Stomach (tissue), 9 donors: ENCODE data around the gene TMEM198. TPM values are rescaled to one million over a fixed set of nuclear protein-coding genes. Genes with fewer than 3 reads are reported as not detected.
A peak's percentile ranks its signal among the peaks of the same experiment; 100 is the strongest.

Experiments
- DNase-seq, 2 donors: peaks; one replicate each; pipeline versions ENCODE4 v3.0.0 to v3.0.0-alpha.2; 2013 to 2019
- H3K27ac ChIP-seq, 5 donors: fragments of 200-600 bp in 4 of 5; sonication (generic) in 4 of 5; one replicate each; pipeline ENCODE4 v1.5.1; 2013 to 2019; ENCODE audit warnings: mild to moderate bottlenecking in 1 of 5, moderate library complexity in 1 of 5
- H3K27me3 ChIP-seq, 3 donors: fragments of 200-600 bp; sonication (generic); one replicate each; pipeline ENCODE4 v1.5.1; 2017 to 2019; ENCODE audit warnings: mixed run types in 1 of 3
- H3K36me3 ChIP-seq, 4 donors: fragments of 200-600 bp; sonication (generic); 1 replicate in 3 of 4; 2 replicates in 1 of 4; pipeline ENCODE4 v1.5.1; 2016 to 2019
- H3K4me1 ChIP-seq, 4 donors: fragments of 200-600 bp; sonication (generic); one replicate each; pipeline ENCODE4 v1.5.1; 2016 to 2019
- H3K4me3 ChIP-seq, 4 donors: fragments of 200-600 bp; sonication (generic) in 3 of 4; one replicate each; pipeline ENCODE4 v1.5.1; 2016 to 2019; ENCODE audit warnings: mild to moderate bottlenecking in 1 of 4
- H3K9me3 ChIP-seq, 4 donors: fragments of 200-600 bp; sonication (generic); one replicate each; pipeline ENCODE4 v1.5.1; 2016 to 2019
- EP300 ChIP-seq: sonication (generic); formaldehyde crosslinking; IDR thresholded peaks from one replicate; pipeline ENCODE4 v1.6.1; 2017; ENCODE audit warnings: antibody characterized with exemption
- POLR2A ChIP-seq, 4 donors: fragments of 450-650 bp; IDR thresholded peaks; one replicate each; pipeline ENCODE4 v1.6.1; 2016; ENCODE audit warnings: antibody characterized with exemption in 4 of 4, control low read depth in 2 of 4, mild to moderate bottlenecking in 1 of 4, moderate library complexity in 1 of 4
- POLR2AphosphoS5 ChIP-seq, 3 donors: sonication (generic); formaldehyde crosslinking; IDR thresholded peaks; one replicate each; pipeline ENCODE4 v1.6.1; 2016; ENCODE audit warnings: antibody characterized with exemption in 3 of 3
- WGBS, 5 donors: extraction: QIAGEN DNeasy Blood & Tissue Kit in 3 of 5; methylation state at CpG; one replicate each; pipeline versions ENCODE4 v1.1.5 to v1.1.7; 2013 to 2018; 5-methylcytosine and 5-hydroxymethylcytosine counted together
- intact Hi-C: fragments of 100-400 bp; cut with DNase I; formaldehyde crosslinking; loops from one replicate; pipeline ENCODE4 v1.15.1; 2023; ENCODE audit warnings: low total_unique reads
- polyA plus RNA-seq, 3 donors: library from polyadenylated mRNA; stranded (reverse); fragments of 200-250 nt; gene quantifications; one replicate each; pipeline ENCODE4 v1.2.3, GENCODE V29; 2013
- total RNA-seq, 5 donors: library from RNA; depleted of rRNA; stranded (reverse); fragments of >200 nt; gene quantifications; one replicate each; pipeline versions ENCODE4 v1.1.0 to v1.2.3, GENCODE V29; 2014 to 2016
- TF ChIP-seq, protein P1 (sequence below), 7 experiments: fragments of 450-650 bp in 4 of 7; fragments of 200-600 bp in 3 of 7; sonication (generic) in 3 of 7; IDR thresholded peaks; one replicate each; pipeline ENCODE4 v1.5.1; 2016 to 2019; ENCODE audit warnings: antibody characterized with exemption in 7 of 7, control low read depth in 2 of 7, mild to moderate bottlenecking in 1 of 7
- donor health status: healthy with polysubstance abuse.
- donor health status: Bipolar disorder and iron deficiency.
- donor health status: healthy.

Gene TMEM198
- total and polyA plus RNA-seq, 8 donors, result 0.92 to 7.5 (median 2.4) TPM; not detected in 2

DNA sequence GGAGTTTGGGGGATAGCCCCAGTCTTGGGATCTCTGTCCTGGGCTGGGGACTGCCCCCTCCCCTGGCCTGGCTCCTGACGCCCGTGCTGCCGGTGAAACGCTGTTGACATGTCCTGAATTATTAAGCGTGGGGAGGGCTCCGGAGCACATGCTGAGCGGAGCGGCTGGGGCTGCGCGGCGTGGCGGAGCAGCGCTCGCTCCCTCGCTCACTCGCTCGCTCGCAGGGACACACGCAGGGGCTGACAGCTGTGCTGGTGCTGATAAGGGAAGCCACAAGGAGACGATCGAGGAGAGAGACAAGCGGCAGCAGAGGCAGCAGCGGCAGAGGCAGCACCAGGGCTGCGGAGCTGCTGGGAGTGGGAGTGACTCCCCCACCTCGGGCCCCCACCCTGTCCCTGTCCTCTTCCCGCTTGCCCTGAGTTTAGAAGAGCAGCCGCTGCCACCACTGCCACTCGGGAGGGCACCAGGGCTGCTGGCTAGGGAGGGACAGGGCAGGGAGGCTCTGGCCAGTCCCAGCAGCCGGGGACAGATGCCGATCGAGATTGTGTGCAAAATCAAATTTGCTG lies 29.5 kb upstream of the TMEM198 start, which contains the start of gene ASIC4:
Gene ASIC4, plus strand, starts transcription at position 287 of the 566 bp plus-strand sequence. Its CDS starts 243 bp downstream, at position 530.
- H3K27me3 ChIP-seq, result peaks cover 0 to 94% (median 78%) of the 10 kb centered on the region in 3 donors
- no peaks in the 10 kb centered on the region for H3K36me3 ChIP-seq
- TF ChIP-seq POLR2AphosphoS5 (IDR thresholded peaks at IDR 0.05), result no peak
- TF ChIP-seq POLR2A (IDR thresholded peaks at IDR 0.05), result no peak
- TF ChIP-seq, protein P1, sequence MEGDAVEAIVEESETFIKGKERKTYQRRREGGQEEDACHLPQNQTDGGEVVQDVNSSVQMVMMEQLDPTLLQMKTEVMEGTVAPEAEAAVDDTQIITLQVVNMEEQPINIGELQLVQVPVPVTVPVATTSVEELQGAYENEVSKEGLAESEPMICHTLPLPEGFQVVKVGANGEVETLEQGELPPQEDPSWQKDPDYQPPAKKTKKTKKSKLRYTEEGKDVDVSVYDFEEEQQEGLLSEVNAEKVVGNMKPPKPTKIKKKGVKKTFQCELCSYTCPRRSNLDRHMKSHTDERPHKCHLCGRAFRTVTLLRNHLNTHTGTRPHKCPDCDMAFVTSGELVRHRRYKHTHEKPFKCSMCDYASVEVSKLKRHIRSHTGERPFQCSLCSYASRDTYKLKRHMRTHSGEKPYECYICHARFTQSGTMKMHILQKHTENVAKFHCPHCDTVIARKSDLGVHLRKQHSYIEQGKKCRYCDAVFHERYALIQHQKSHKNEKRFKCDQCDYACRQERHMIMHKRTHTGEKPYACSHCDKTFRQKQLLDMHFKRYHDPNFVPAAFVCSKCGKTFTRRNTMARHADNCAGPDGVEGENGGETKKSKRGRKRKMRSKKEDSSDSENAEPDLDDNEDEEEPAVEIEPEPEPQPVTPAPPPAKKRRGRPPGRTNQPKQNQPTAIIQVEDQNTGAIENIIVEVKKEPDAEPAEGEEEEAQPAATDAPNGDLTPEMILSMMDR (IDR thresholded peaks at IDR 0.05), result no peak
- TF ChIP-seq EP300, result no peak
- no peak within 1 kb of the TSS for H3K4me3 ChIP-seq
- H3K9me3 ChIP-seq, result no peaks in the 10 kb centered on the region
- peaks cover 10 to 33% (median 26%) of the 10 kb centered on the region in 4 donors for H3K4me1 ChIP-seq
- WGBS, 5 donors, result 4 to 16% (median 6%) methylated on average over 13 to 31 of the region's 31 CpGs
- H3K27ac ChIP-seq, result no peak within 1 kb of the TSS
- intact Hi-C loops, result no loop called here
- DNase-seq, result peak in 1 of 2 donors; percentile 68

DNA sequence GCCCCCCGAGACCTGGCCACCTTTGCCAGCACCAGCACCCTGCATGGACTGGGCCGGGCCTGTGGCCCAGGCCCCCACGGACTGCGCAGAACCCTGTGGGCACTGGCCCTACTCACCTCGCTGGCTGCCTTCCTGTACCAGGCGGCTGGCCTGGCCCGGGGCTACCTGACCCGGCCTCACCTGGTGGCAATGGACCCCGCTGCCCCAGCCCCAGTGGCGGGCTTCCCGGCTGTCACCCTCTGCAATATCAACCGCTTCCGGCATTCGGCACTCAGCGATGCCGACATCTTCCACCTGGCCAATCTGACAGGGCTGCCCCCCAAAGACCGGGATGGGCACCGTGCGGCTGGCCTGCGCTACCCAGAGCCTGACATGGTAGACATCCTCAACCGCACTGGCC lies 29.0 kb upstream of the TMEM198 start:
- peaks cover 0 to 94% (median 78%) of the 10 kb centered on the region in 3 donors for H3K27me3 ChIP-seq
- peaks cover 5 to 28% (median 21%) of the 10 kb centered on the region in 4 donors for H3K4me1 ChIP-seq
- 81 to 87% (median 85%) methylated on average over 12 to 21 of the region's 21 CpGs for WGBS, 5 donors
- intact Hi-C loops, result no loop called here
- no peaks in the 10 kb centered on the region for H3K36me3 ChIP-seq
- H3K4me3 ChIP-seq, result no peak overlapping the region
- H3K27ac ChIP-seq, result no peak overlapping the region
- TF ChIP-seq EP300, result no peak
- TF ChIP-seq POLR2A (IDR thresholded peaks at IDR 0.05), result no peak
- no peak for TF ChIP-seq POLR2AphosphoS5 (IDR thresholded peaks at IDR 0.05)
- TF ChIP-seq, protein P1 (IDR thresholded peaks at IDR 0.05), result no peak
- DNase-seq, result no peak
- H3K9me3 ChIP-seq, result no peaks in the 10 kb centered on the region

DNA sequence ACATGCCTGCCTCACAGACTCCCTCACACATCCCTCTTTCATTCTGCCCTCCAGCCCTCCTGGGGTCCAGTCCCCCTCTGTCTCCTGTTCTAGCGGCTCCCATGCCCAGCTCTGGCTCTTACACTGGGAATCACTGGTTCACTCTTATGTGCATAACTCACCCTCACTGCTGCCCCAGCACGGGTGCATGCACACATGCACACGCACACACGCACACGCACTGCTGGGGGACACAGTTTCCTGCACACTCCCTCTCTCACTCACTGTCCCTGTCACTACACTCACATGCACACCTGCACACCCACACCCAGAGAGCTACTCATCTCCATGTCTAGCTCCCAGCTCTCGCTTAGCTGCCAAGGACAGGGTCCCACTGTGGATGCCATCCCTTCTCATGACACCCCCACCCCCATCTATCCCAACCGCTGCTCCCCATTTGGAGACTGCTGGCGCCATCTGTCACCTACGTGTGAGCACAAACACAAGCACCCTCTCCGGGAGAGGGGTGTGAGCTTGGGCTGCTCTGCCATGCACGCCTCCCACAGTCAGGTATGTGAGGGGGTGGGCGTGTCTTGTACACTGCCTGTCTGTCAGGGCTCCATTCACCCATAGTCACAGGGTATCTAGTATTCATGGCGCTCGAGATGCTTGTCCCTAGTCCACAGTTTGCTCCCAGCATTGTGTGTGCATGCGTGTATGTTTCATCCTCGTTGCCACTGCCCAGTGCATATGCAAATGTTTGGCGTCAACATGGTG lies 27.8 kb upstream of the TMEM198 start:
- WGBS, 5 donors, result 46 to 65% (median 55%) methylated on average over 15 to 17 of the region's 17 CpGs
- peaks cover 0 to 20% (median 13%) of the 10 kb centered on the region in 4 donors for H3K4me1 ChIP-seq
- H3K36me3 ChIP-seq, result no peaks in the 10 kb centered on the region
- H3K9me3 ChIP-seq, result no peaks in the 10 kb centered on the region
- no peak overlapping the region for H3K27ac ChIP-seq
- TF ChIP-seq, protein P1 (IDR thresholded peaks at IDR 0.05), result no peak
- TF ChIP-seq POLR2AphosphoS5 (IDR thresholded peaks at IDR 0.05), result no peak
- TF ChIP-seq POLR2A (IDR thresholded peaks at IDR 0.05), result no peak
- TF ChIP-seq EP300, result no peak
- H3K4me3 ChIP-seq, result no peak overlapping the region
- intact Hi-C loops, result no loop called here
- peaks cover 0 to 94% (median 78%) of the 10 kb centered on the region in 3 donors for H3K27me3 ChIP-seq
- DNase-seq, result no peak

DNA sequence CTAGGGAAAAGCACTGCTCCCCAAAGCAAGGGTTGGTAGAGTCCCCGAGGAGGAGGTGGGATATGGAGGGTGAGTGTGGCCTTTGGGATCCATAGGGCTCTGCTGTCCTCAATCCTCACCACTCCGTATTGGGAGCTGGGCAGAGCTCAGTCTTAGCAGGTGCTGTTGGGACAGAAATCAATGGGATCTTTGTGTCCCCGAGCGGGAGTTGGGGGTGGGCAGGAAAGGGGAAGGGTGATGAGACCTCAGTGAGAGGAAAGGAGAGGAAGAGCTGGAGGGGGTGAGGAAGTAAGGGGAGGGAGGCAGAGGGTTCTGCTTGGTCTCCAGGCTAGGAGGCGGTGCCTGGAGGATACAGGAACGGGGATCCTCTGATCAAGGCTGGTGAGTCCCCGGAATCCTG lies 26.9 kb upstream of the TMEM198 start:
- Histone ChIP-seq H3K4me1 (peaks cover under 1 to 28% (median 20%) of the 10 kb centered on the region in 4 donors), H3K9me3 (no peaks in the 10 kb centered on the region), H3K36me3 (no peaks in the 10 kb centered on the region), H3K27me3 (peaks cover 0 to 94% (median 78%) of the 10 kb centered on the region in 3 donors), H3K4me3 (no peak overlapping the region), H3K27ac (no peak overlapping the region)
- WGBS, 5 donors, result 58 to 63% (median 60%) methylated on average over 7 of the region's 7 CpGs
- TF ChIP-seq EP300, result no peak
- no peak for TF ChIP-seq POLR2A (IDR thresholded peaks at IDR 0.05)
- TF ChIP-seq, protein P1 (IDR thresholded peaks at IDR 0.05), result no peak
- no peak for TF ChIP-seq POLR2AphosphoS5 (IDR thresholded peaks at IDR 0.05)
- intact Hi-C loops, result no loop called here
- DNase-seq, result no peak
